ENCODE results near the gene BRINP2. TPM values are rescaled to one million over a fixed set of nuclear protein-coding genes. Genes with fewer than 3 reads are reported as not detected.

The BRINP2 gene
- total RNA-seq, 1 experiment from 2014 or later, result 0.24 TPM

DNA sequence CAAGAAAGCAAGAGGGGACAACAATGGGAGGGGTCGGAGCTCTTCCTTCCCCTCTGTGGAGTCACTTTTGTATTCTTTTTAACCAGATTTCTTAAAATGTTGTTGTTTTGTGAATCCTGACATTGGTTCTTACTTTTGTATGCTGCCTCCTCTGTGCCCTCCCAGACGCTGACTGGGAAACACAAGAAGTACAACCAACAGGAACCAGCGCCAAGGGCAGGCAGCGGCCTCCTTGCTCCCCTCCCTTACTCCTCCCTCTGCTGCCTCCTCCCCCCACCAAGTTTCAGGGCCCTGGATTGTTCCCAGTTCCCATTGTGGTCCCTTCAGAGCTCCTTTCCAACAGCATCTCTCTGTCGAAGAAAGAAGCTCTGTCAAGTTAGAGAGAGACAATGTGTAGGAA, 111.1 kb downstream of the BRINP2 start (continued):
- TF ChIP-seq GRHL2 (CRISPR knock-in tag; IDR thresholded peaks at IDR 0.05; ENCODE audit: insufficient replicate concordance, severe bottlenecking), result no peak

DNA sequence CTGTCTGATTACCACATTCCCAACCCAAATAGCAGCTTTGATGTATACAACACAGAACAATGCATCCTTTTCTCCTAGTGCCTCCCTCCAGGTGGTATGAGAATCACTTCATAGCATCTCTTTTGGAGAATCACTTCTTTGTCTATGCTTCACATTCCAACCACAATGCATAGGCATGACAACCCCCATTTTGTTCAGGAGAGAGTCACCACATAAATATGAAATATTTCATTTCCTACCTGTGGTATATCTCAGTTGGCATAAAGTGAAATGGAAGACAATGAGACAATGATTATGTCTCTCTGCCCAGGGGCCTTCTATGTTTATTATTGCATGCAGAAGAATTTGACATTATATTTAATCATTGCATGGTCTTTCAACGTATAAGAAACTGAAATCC, 112.2 kb downstream of the BRINP2 start:
- TF ChIP-seq, protein P1, sequence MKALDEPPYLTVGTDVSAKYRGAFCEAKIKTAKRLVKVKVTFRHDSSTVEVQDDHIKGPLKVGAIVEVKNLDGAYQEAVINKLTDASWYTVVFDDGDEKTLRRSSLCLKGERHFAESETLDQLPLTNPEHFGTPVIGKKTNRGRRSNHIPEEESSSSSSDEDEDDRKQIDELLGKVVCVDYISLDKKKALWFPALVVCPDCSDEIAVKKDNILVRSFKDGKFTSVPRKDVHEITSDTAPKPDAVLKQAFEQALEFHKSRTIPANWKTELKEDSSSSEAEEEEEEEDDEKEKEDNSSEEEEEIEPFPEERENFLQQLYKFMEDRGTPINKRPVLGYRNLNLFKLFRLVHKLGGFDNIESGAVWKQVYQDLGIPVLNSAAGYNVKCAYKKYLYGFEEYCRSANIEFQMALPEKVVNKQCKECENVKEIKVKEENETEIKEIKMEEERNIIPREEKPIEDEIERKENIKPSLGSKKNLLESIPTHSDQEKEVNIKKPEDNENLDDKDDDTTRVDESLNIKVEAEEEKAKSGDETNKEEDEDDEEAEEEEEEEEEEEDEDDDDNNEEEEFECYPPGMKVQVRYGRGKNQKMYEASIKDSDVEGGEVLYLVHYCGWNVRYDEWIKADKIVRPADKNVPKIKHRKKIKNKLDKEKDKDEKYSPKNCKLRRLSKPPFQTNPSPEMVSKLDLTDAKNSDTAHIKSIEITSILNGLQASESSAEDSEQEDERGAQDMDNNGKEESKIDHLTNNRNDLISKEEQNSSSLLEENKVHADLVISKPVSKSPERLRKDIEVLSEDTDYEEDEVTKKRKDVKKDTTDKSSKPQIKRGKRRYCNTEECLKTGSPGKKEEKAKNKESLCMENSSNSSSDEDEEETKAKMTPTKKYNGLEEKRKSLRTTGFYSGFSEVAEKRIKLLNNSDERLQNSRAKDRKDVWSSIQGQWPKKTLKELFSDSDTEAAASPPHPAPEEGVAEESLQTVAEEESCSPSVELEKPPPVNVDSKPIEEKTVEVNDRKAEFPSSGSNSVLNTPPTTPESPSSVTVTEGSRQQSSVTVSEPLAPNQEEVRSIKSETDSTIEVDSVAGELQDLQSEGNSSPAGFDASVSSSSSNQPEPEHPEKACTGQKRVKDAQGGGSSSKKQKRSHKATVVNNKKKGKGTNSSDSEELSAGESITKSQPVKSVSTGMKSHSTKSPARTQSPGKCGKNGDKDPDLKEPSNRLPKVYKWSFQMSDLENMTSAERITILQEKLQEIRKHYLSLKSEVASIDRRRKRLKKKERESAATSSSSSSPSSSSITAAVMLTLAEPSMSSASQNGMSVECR (CRISPR knock-in tag; IDR thresholded peaks at IDR 0.05; ENCODE audit: borderline replicate concordance), result no peak
- TF ChIP-seq ZBTB43 (CRISPR knock-in tag; IDR thresholded peaks at IDR 0.05), result no peak
- no peak for TF ChIP-seq FOXP1 (CRISPR knock-in tag; IDR thresholded peaks at IDR 0.05; ENCODE audit: borderline replicate concordance)
- no peak for TF ChIP-seq E2F4 (CRISPR knock-in tag; IDR thresholded peaks at IDR 0.05; ENCODE audit: borderline replicate concordance, low read depth)
- TF ChIP-seq TEAD1 (CRISPR knock-in tag; IDR thresholded peaks at IDR 0.05), result no peak
- TF ChIP-seq SP1 (CRISPR knock-in tag; conservative IDR thresholded peaks at IDR 0.05), result no peak
- no peak for TF ChIP-seq NFE2L1 (CRISPR knock-in tag; IDR thresholded peaks at IDR 0.05)
- no peak for TF ChIP-seq ZNF281 (CRISPR knock-in tag; IDR thresholded peaks at IDR 0.05)
- TF ChIP-seq, protein P2, sequence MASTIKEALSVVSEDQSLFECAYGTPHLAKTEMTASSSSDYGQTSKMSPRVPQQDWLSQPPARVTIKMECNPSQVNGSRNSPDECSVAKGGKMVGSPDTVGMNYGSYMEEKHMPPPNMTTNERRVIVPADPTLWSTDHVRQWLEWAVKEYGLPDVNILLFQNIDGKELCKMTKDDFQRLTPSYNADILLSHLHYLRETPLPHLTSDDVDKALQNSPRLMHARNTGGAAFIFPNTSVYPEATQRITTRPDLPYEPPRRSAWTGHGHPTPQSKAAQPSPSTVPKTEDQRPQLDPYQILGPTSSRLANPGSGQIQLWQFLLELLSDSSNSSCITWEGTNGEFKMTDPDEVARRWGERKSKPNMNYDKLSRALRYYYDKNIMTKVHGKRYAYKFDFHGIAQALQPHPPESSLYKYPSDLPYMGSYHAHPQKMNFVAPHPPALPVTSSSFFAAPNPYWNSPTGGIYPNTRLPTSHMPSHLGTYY (CRISPR knock-in tag; IDR thresholded peaks at IDR 0.05), result no peak
- no peak for TF ChIP-seq EMX1 (CRISPR knock-in tag; IDR thresholded peaks at IDR 0.05)
- TF ChIP-seq TP53 (CRISPR knock-in tag; IDR thresholded peaks at IDR 0.05), result no peak
- no peak for TF ChIP-seq FOXK1 (CRISPR knock-in tag; IDR thresholded peaks at IDR 0.05)
- no peak for TF ChIP-seq ZNF423 (CRISPR knock-in tag; IDR thresholded peaks at IDR 0.05)
- no peak for TF ChIP-seq MAX (CRISPR knock-in tag; IDR thresholded peaks at IDR 0.05)
- TF ChIP-seq, protein P3, sequence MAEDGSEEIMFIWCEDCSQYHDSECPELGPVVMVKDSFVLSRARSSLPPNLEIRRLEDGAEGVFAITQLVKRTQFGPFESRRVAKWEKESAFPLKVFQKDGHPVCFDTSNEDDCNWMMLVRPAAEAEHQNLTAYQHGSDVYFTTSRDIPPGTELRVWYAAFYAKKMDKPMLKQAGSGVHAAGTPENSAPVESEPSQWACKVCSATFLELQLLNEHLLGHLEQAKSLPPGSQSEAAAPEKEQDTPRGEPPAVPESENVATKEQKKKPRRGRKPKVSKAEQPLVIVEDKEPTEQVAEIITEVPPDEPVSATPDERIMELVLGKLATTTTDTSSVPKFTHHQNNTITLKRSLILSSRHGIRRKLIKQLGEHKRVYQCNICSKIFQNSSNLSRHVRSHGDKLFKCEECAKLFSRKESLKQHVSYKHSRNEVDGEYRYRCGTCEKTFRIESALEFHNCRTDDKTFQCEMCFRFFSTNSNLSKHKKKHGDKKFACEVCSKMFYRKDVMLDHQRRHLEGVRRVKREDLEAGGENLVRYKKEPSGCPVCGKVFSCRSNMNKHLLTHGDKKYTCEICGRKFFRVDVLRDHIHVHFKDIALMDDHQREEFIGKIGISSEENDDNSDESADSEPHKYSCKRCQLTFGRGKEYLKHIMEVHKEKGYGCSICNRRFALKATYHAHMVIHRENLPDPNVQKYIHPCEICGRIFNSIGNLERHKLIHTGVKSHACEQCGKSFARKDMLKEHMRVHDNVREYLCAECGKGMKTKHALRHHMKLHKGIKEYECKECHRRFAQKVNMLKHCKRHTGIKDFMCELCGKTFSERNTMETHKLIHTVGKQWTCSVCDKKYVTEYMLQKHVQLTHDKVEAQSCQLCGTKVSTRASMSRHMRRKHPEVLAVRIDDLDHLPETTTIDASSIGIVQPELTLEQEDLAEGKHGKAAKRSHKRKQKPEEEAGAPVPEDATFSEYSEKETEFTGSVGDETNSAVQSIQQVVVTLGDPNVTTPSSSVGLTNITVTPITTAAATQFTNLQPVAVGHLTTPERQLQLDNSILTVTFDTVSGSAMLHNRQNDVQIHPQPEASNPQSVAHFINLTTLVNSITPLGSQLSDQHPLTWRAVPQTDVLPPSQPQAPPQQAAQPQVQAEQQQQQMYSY (CRISPR knock-in tag; IDR thresholded peaks at IDR 0.05), result no peak
- TF ChIP-seq ZNF671 (CRISPR knock-in tag; IDR thresholded peaks at IDR 0.05), result no peak
- TF ChIP-seq MXD4 (CRISPR knock-in tag; IDR thresholded peaks at IDR 0.05; ENCODE audit: borderline replicate concordance), result no peak
- no peak for TF ChIP-seq ELF4 (CRISPR knock-in tag; IDR thresholded peaks at IDR 0.05; ENCODE audit: low read depth)
- no peak for TF ChIP-seq NFATC4 (CRISPR knock-in tag; IDR thresholded peaks at IDR 0.05)
- Mint-ChIP-seq H3K4me1 (peaks cover 3% of the 10 kb centered on the region; the same call in 1 of the 2 replicates), H3K9me3 (no peaks in the 10 kb centered on the region), H3K36me3 (no peaks in the 10 kb centered on the region), H3K4me3 (no peak overlapping the region), H3K27me3 (ENCODE audit: low read depth) (no peaks in the 10 kb centered on the region; the same call in 1 of the 2 replicates), H3K27ac (no peak overlapping the region)
- peak; percentile 25; the same call in 1 of the 2 replicates for ATAC-seq
- ChIA-PET CTCF (interaction anchor here (1.6 kb wide), 1 partner anchor 26 kb away, joined by 5 read pairs; no protein-coding TSS in a partner anchor), POLR2A (no interaction called here)
- no peak for DNase-seq (ENCODE audit: low spot score)
